ENCODE results near the gene GPR135.

The GPR135 gene

GRCh38 chr14:59465316-59466135 is at the start of gene GPR135:
GPR135 (minus strand) TSS chr14:59465380; CDS start chr14:59465226, 154 bp downstream.
- DNase-seq (ENCODE audit: extremely low read depth, low read depth): no peak
- H3K4me3 ChIP-seq (replicated peaks; ENCODE audit: low read depth, low read length): peak within 1 kb of the TSS; percentile 39
- no peak for TF ChIP-seq CTCF (IDR thresholded peaks at IDR 0.05; ENCODE audit: low read depth, low read length, missing control alignments)

- no peak overlapping the region for H3K4me3 ChIP-seq (replicated peaks; ENCODE audit: low read depth, low read length)
- DNase-seq (ENCODE audit: extremely low read depth, low read depth): no peak
- peak; percentile 63 for TF ChIP-seq CTCF (IDR thresholded peaks at IDR 0.05; ENCODE audit: low read depth, low read length, missing control alignments)
Observed at GRCh38 chr14:59511916-59512575, 46.9 kb upstream of the GPR135 start.

DNA sequence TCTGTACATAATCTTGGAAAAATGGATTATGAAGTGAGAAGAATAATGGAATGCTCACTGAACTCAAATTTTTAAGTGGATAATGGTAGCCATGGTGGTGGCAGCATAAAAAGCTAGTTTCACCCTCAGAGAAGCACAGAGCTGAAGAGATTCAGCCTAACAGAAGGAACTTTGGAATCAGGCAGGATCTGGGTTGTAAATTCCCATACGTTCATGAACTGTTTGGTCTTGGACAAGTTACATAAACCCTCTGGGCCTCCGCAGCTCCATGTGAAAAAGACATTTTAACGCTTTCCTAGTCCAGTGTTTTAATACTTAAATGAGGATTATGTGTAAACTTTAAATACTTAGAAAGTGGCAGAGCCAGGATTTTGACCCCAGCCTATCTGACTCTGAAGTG is 45.8 kb upstream of the GPR135 start:
- TF ChIP-seq CTCF (IDR thresholded peaks at IDR 0.05; ENCODE audit: low read depth, low read length, missing control alignments): no peak
- DNase-seq (ENCODE audit: extremely low read depth, low read depth): no peak

GRCh38 chr14:59510001-59510400 is 44.8 kb upstream of the GPR135 start:
- no peak for DNase-seq (ENCODE audit: extremely low read depth, low read depth)
- TF ChIP-seq CTCF (IDR thresholded peaks at IDR 0.05; ENCODE audit: low read depth, low read length, missing control alignments): no peak
- no peak overlapping the region for H3K4me3 ChIP-seq (replicated peaks; ENCODE audit: low read depth, low read length)

More for the DNA sequence above, 45.8 kb upstream of the GPR135 start:
- no peak overlapping the region for H3K4me3 ChIP-seq (replicated peaks; ENCODE audit: low read depth, low read length)

GRCh38 chr14:59509101-59509500 is 43.9 kb upstream of the GPR135 start:
- no peak for TF ChIP-seq CTCF (IDR thresholded peaks at IDR 0.05; ENCODE audit: low read depth, low read length, missing control alignments)
- DNase-seq (ENCODE audit: extremely low read depth, low read depth): no peak
- H3K4me3 ChIP-seq (replicated peaks; ENCODE audit: low read depth, low read length): no peak overlapping the region

- DNase-seq (ENCODE audit: extremely low read depth, low read depth): no peak
- no peak for TF ChIP-seq CTCF (IDR thresholded peaks at IDR 0.05; ENCODE audit: low read depth, low read length, missing control alignments)
- H3K4me3 ChIP-seq (replicated peaks; ENCODE audit: low read depth, low read length): no peak overlapping the region
Observed at GRCh38 chr14:59507752-59508103, 42.5 kb upstream of the GPR135 start.

Measured in HFF-Myc (cell line).